CD4-positive, alpha-beta T cell (primary cell): ENCODE results near the gene TMEM127. TPM values are rescaled to one million over a fixed set of nuclear protein-coding genes. Genes with fewer than 3 reads are reported as not detected.
"Not testable (repeated sequence)": the region's sequence is repeated elsewhere in the genome, so short reads cannot be mapped to it uniquely, and the experiment has no call there.

Experiments
- ATAC-seq: fragments of 200-7000 bp; cut with Tn5 transposase; one replicate; pipeline ENCODE4 v1.10.0; 2022; ENCODE audit warnings: mild to moderate bottlenecking; ENCODE audit not compliant: poor library complexity
- CTCF ChIA-PET: fragments of 350-600 bp; sonication (Branson Sonifier 250); formaldehyde crosslinking; loops from one replicate; lab custom pipeline; 2021; ENCODE audit warnings: antibody characterized with exemption, inconsistent platforms; lab: Charles Lee
- POLR2A ChIA-PET: fragments of 350-600 bp; sonication (Branson Sonifier 250); formaldehyde crosslinking; loops from one replicate; lab custom pipeline; 2021; ENCODE audit warnings: antibody characterized with exemption, inconsistent platforms; lab: Charles Lee
- DNase-seq, 14 experiments: peaks; one replicate each; pipeline ENCODE4 v3.0.0-alpha.2; 2013 to 2020; ENCODE audit warnings: mixed read lengths in 2 of 14
- H3K27ac ChIP-seq, 2 donors: one replicate each; pipeline versions ENCODE4 v1.5.1 to v1.7.0; 2013; ENCODE audit warnings: low read length in 2 of 2, low read depth in 1 of 2, mild to moderate bottlenecking in 1 of 2
- H3K27me3 ChIP-seq, 2 experiments: 1 replicate in 1 of 2; 2 replicates in 1 of 2; pipeline versions ENCODE4 v1.6.1 to v1.7.0; 2013; ENCODE audit warnings: low read length in 2 of 2, control low read depth in 1 of 2, mild to moderate bottlenecking in 1 of 2, moderate library complexity in 1 of 2; ENCODE audit not compliant: insufficient read depth in 2 of 2, control insufficient read depth in 1 of 2
- H3K36me3 ChIP-seq: one replicate; pipeline ENCODE4 v1.6.1; 2013; ENCODE audit warnings: low read length, control low read depth; ENCODE audit not compliant: insufficient read depth
- H3K4me1 ChIP-seq: one replicate; pipeline ENCODE4 v1.6.1; 2013; ENCODE audit warnings: low read length, control low read depth; ENCODE audit not compliant: insufficient read depth
- H3K4me3 ChIP-seq: one replicate; pipeline ENCODE4 v1.5.1; 2013; ENCODE audit warnings: mild to moderate bottlenecking, low read length, moderate library complexity
- H3K9me3 ChIP-seq, 2 experiments: 1 replicate in 1 of 2; 2 replicates in 1 of 2; pipeline versions ENCODE4 v1.6.1 to v1.7.0; 2013; ENCODE audit warnings: low read length in 2 of 2, mild to moderate bottlenecking in 2 of 2, control low read depth in 1 of 2, moderate library complexity in 1 of 2; ENCODE audit not compliant: control insufficient read depth in 1 of 2, insufficient read depth in 1 of 2
- H3K27ac Mint-ChIP-seq: one replicate; pipeline ENCODE4 v1.8.0; 2020; ENCODE audit warnings: mixed read lengths
- H3K27me3 Mint-ChIP-seq: one replicate; pipeline ENCODE4 v1.8.0; 2021; ENCODE audit warnings: mixed read lengths
- H3K36me3 Mint-ChIP-seq: one replicate; pipeline ENCODE4 v1.8.0; 2021; ENCODE audit warnings: low read depth, mixed read lengths
- H3K4me1 Mint-ChIP-seq: one replicate; pipeline ENCODE4 v1.8.0; 2021; ENCODE audit warnings: low read depth, mixed read lengths
- H3K4me3 Mint-ChIP-seq: one replicate; pipeline ENCODE4 v1.8.0; 2020; ENCODE audit warnings: mild to moderate bottlenecking, mixed read lengths
- H3K9me3 Mint-ChIP-seq: one replicate; pipeline ENCODE4 v1.8.0; 2020; ENCODE audit warnings: mixed read lengths
- intact Hi-C, 2 experiments: fragments of 100-400 bp; cut with DNase I in 1 of 2; cut with micrococcal nuclease in 1 of 2; formaldehyde crosslinking; loops; one replicate each; pipeline versions ENCODE4 v1.15.1 to v1.9.0; 2023 to 2025; cut with DNase I, micrococcal nuclease
- total RNA-seq, 174 experiments: library from RNA in 2 of 174; stranded (reverse) in 2 of 174; gene quantifications; one replicate each; pipeline ENCODE4 v1.2.3 and lab custom pipeline; 2021 to 2026
- TF ChIP-seq, protein P1 (sequence below): fragments of 200-600 bp; IDR thresholded peaks from one replicate; pipeline ENCODE4 v1.8.0; 2022; ENCODE audit warnings: antibody characterized with exemption, mild to moderate bottlenecking

TMEM127 gene
- total RNA-seq, 2 experiments from 2014 or later: 34.2 to 36.0 TPM

DNA sequence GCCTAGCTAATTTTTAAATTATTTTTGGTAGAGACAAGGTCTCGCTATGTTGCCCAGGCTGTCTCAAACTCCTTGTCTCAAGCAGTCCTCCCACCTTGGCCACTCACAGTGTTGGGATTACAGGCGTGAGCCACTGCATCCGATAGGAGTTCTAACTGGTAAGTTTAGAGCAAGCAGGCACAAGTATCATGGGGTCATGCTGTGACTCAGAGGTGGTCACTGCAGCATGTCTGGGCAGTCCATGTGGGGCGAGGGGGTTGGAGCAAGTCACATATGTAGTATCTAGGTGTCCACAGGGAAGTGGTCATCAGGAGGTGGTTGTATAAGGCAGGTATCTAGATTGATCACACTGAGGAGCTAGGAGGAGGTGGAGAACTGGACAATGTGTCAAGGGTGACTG is 34.5 kb downstream of the TMEM127 start:
- CTCF ChIA-PET: no interaction called here
- intact Hi-C loops: no loop called here

DNA sequence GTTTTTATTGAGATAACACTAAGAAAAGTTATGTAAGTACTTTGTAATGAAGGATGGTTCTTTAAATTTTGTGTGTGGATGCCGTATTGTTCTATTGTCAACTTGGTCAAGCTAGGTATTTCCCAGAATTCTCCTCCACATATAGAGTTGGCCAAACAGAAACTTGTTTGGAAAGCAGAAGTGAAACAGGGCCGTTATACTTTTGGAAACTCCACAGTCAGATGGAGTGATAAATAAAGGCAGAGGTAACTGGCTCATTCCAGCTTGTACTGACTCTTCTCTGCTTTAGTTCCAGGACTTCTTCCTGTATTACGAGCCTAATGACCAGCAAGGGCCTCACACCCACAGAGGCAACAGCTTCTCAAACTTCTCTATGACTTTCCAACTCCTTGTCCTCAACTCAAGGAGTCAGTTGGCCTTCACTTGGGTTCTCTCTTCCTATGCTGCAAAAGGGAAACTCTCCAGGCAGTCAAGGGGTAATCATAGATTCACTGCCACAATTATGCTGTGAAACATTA is 40.7 kb downstream of the TMEM127 start:
- ATAC-seq: no peak
- no peak overlapping the region for H3K27ac Mint-ChIP-seq
- no peaks in the 10 kb centered on the region for H3K9me3 Mint-ChIP-seq
- CTCF ChIA-PET: no interaction called here
- H3K4me1 Mint-ChIP-seq: no peaks in the 10 kb centered on the region
- POLR2A ChIA-PET: interaction anchor here (2.0 kb wide), 1 partner anchor 17 kb away, joined by 7 read pairs; the partner anchor contains the start of gene STARD7
- no peaks in the 10 kb centered on the region for H3K27me3 Mint-ChIP-seq
- TF ChIP-seq, protein P1, sequence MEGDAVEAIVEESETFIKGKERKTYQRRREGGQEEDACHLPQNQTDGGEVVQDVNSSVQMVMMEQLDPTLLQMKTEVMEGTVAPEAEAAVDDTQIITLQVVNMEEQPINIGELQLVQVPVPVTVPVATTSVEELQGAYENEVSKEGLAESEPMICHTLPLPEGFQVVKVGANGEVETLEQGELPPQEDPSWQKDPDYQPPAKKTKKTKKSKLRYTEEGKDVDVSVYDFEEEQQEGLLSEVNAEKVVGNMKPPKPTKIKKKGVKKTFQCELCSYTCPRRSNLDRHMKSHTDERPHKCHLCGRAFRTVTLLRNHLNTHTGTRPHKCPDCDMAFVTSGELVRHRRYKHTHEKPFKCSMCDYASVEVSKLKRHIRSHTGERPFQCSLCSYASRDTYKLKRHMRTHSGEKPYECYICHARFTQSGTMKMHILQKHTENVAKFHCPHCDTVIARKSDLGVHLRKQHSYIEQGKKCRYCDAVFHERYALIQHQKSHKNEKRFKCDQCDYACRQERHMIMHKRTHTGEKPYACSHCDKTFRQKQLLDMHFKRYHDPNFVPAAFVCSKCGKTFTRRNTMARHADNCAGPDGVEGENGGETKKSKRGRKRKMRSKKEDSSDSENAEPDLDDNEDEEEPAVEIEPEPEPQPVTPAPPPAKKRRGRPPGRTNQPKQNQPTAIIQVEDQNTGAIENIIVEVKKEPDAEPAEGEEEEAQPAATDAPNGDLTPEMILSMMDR: no peak
- Histone ChIP-seq H3K4me3 (no peak overlapping the region), H3K27me3 (no peaks in the 10 kb centered on the region), H3K36me3 (no peaks in the 10 kb centered on the region), H3K9me3 (no peaks in the 10 kb centered on the region), H3K4me1 (no peaks in the 10 kb centered on the region), H3K27ac (no peak overlapping the region)
- peak in 2 of 14 experiments; percentile 56 to 62 for DNase-seq
- H3K36me3 Mint-ChIP-seq: no peaks in the 10 kb centered on the region
- no peak overlapping the region for H3K4me3 Mint-ChIP-seq
- intact Hi-C loops: no loop called here

More for the DNA sequence above, 34.5 kb downstream of the TMEM127 start:
- DNase-seq (no peak), ATAC-seq (no peak)
- no peaks in the 10 kb centered on the region for H3K36me3 ChIP-seq
- Mint-ChIP-seq H3K4me3 (no peak overlapping the region), H3K36me3 (no peaks in the 10 kb centered on the region), H3K27me3 (no peaks in the 10 kb centered on the region), H3K4me1 (no peaks in the 10 kb centered on the region), H3K27ac (no peak overlapping the region), H3K9me3 (no peaks in the 10 kb centered on the region)
- H3K9me3 ChIP-seq: no peaks in the 10 kb centered on the region
- no peak overlapping the region for H3K4me3 ChIP-seq
- H3K4me1 ChIP-seq: no peaks in the 10 kb centered on the region
- no peak overlapping the region for H3K27ac ChIP-seq
- POLR2A ChIA-PET: interaction anchor here (1.5 kb wide), 1 partner anchor 10 kb away, joined by 3 read pairs; no protein-coding TSS in a partner anchor
- TF ChIP-seq, protein P1: no peak
- no peaks in the 10 kb centered on the region for H3K27me3 ChIP-seq

DNA sequence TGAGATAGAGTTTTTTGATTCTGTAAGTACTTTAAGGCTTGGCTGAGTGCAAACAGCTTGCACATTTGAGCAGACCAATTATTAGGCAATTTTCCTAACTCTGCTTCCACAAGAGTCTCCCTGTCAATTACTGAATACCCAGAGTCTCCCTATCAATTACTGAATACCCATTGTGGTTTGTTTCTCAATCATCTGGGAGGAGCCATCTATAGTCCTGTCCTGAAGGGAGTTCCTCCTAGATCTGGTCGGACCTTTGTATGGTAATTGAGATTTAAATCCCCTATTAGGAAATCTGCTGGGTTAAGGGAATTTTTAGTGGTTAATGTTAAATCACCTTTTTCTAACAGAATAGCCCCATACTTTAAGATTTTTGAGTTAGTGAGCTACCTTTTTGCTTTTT is 44.7 kb downstream of the TMEM127 start:
- H3K4me3 ChIP-seq, H3K4me3 Mint-ChIP-seq, H3K4me1 ChIP-seq, DNase-seq, H3K36me3 Mint-ChIP-seq, H3K27ac ChIP-seq, H3K27ac Mint-ChIP-seq, H3K36me3 ChIP-seq, H3K4me1 Mint-ChIP-seq, H3K9me3 Mint-ChIP-seq, ATAC-seq, H3K27me3 Mint-ChIP-seq, POLR2A ChIA-PET, H3K27me3 ChIP-seq, intact Hi-C loops, CTCF ChIA-PET, H3K9me3 ChIP-seq: not testable (repeated sequence)

DNA sequence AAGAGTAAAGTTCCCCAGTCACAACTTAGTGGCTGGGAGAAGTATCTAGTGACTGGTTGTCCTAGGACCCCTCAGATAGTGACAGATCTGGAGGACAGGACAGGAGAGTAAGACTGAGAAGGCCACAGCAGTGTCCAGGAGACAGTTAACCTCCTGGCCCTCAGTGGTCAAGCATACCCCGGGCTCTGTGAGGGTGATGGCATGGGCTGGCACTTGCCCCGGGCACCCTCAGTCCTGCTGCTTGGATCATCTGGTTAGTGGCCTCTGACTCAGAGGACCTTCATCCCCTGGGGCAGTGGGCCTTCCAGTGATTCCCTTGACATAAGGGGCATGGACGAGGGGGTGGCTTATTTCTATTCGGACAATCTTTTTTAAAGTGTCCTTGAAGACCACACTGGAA is 45.8 kb downstream of the TMEM127 start:
- H3K27me3 Mint-ChIP-seq, H3K27ac Mint-ChIP-seq, H3K36me3 Mint-ChIP-seq, DNase-seq, H3K9me3 Mint-ChIP-seq, POLR2A ChIA-PET, H3K4me3 ChIP-seq, intact Hi-C loops, H3K27ac ChIP-seq, H3K36me3 ChIP-seq, ATAC-seq, H3K27me3 ChIP-seq, H3K9me3 ChIP-seq, H3K4me1 ChIP-seq, CTCF ChIA-PET, H3K4me3 Mint-ChIP-seq, H3K4me1 Mint-ChIP-seq: not testable (repeated sequence)
